Skeletal muscle tissue (tissue), 4 donors: ENCODE measurements around the gene PER3. TPM values are rescaled to one million over a fixed set of nuclear protein-coding genes. Genes with fewer than 3 reads are reported as not detected.

ENCODE experiments used
- H3K27ac ChIP-seq: one replicate; pipeline ENCODE4 v1.7.0; 2013; ENCODE audit warnings: mild to moderate bottlenecking, low read depth, low read length, inconsistent platforms
- H3K27me3 ChIP-seq, 3 donors: one replicate each; pipeline ENCODE4 v1.7.0; 2013; ENCODE audit warnings: low read length in 3 of 3; ENCODE audit not compliant: control insufficient read depth in 3 of 3, insufficient read depth in 3 of 3
- H3K36me3 ChIP-seq, 3 donors: one replicate each; pipeline ENCODE4 v1.7.0; 2013; ENCODE audit warnings: low read length in 3 of 3; ENCODE audit not compliant: control insufficient read depth in 3 of 3, insufficient read depth in 3 of 3
- H3K4me1 ChIP-seq, 3 donors: one replicate each; pipeline ENCODE4 v1.7.0; 2013; ENCODE audit warnings: low read length in 3 of 3, mild to moderate bottlenecking in 3 of 3; ENCODE audit not compliant: control insufficient read depth in 3 of 3, insufficient read depth in 3 of 3
- H3K4me3 ChIP-seq, 3 donors: one replicate each; pipeline ENCODE4 v1.7.0; 2013; ENCODE audit warnings: low read length in 3 of 3
- H3K9ac ChIP-seq, 3 donors: one replicate each; pipeline ENCODE4 v1.7.0; 2013; ENCODE audit warnings: low read length in 3 of 3, mild to moderate bottlenecking in 3 of 3, moderate library complexity in 2 of 3, low read depth in 1 of 3
- H3K9me3 ChIP-seq, 3 donors: one replicate each; pipeline ENCODE4 v1.7.0; 2013; ENCODE audit warnings: low read length in 3 of 3; ENCODE audit not compliant: control insufficient read depth in 3 of 3
- total RNA-seq: library from RNA; depleted of rRNA; stranded (reverse); fragments of >200 nt; gene quantifications from one replicate; pipeline ENCODE4 v1.2.3, GENCODE V29; 2014
- donor health status: Osteomylitis.

Gene PER3
- total RNA-seq, 1 donor from 2014 or later, result 11.5 TPM

DNA sequence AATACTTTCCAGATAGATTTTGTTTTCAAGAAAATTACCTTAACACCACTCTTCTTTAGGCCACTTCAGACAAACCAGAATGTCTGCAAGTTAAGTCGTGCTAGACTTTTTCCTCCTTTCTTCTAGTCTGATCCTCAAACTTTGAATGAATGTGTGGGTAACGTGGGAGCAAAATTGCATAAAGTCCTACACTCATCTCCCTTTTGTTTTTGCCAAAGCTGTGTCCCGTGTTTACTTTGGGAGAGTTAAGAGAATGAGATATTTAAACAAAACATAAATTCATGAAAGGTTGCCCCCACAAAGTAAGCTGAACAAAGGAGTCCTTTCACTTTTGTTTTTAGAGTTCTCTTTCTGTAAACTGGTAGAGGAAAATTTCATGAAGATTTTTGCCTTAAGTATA, 29.9 kb upstream of the PER3 start:
- no peaks in the 10 kb centered on the region for H3K36me3 ChIP-seq

DNA sequence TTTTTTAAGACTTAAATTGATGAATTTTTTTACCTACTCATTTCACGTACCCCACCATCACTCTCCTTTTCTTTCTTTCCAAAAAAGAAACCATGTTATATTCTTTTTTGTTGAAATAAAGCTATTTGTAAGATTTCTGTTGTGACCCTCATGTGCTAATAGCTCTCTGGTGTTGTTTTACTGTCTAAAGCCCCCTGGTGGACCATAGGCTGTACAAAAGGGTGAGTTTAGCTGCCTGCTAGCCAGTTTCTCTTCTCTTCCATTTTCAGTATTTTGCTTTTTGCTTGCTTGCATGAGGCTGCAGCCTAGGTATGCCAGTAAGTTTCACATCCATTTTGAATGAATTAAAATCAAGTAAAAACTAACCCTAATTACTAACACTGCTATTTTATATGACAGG, 28.6 kb upstream of the PER3 start:
- H3K36me3 ChIP-seq, result no peaks in the 10 kb centered on the region
- H3K9ac ChIP-seq, result no peak overlapping the region
- no peak overlapping the region for H3K4me3 ChIP-seq
- H3K27ac ChIP-seq, result no peak overlapping the region
- H3K4me1 ChIP-seq, result peaks cover 3 to 5% (median 3%) of the 10 kb centered on the region in 3 donors
- H3K27me3 ChIP-seq, result no peaks in the 10 kb centered on the region
- no peaks in the 10 kb centered on the region for H3K9me3 ChIP-seq

More for the DNA sequence above, 29.9 kb upstream of the PER3 start:
- no peak overlapping the region for H3K4me3 ChIP-seq
- no peak overlapping the region for H3K27ac ChIP-seq
- no peaks in the 10 kb centered on the region for H3K27me3 ChIP-seq
- H3K4me1 ChIP-seq, result peaks cover 3 to 5% (median 3%) of the 10 kb centered on the region in 3 donors
- H3K9ac ChIP-seq, result no peak overlapping the region
- H3K9me3 ChIP-seq, result no peaks in the 10 kb centered on the region

DNA sequence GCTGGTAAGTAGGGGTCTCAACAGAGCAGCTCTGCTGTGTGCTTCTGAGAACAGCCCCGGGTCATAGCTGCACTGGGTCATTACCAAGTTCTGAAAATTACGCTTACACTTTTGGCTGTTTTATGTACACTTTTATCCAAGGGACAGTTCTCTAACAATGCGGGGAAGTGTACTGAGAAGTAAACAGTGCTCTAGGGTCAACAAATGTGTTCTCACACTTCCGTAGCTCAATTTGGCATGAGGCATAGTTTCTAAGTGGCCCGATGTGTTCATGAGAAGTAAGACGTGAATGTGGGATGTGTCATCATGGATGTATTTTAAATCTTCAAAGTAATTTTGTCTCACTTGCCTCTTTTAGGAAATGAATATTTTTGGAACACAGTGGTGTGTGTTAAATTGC, 23.8 kb upstream of the PER3 start:
- Histone ChIP-seq H3K4me3 (no peak overlapping the region), H3K27ac (no peak overlapping the region), H3K9me3 (no peaks in the 10 kb centered on the region), H3K36me3 (no peaks in the 10 kb centered on the region), H3K4me1 (no peaks in the 10 kb centered on the region), H3K9ac (no peak overlapping the region), H3K27me3 (no peaks in the 10 kb centered on the region)

DNA sequence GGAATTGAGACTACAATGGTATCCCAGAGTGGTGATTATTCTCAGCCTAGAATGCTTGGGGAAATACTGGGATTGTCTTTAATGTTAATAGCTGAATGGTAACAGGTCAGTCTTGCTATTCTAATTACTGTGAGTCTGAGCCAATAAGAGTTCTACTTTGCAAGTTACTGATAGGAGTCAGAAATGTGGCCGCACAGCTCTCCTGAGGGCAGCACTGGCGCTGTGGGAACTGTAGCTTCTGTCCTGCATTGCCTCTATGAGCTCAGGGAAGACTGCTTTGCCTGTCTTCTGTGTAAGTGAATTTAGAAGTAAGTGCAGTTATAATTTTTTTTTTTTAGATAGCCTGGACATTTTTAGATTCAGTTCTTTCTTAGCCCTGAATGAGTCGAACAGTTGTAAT, 23.0 kb upstream of the PER3 start:
- Histone ChIP-seq H3K36me3 (no peaks in the 10 kb centered on the region), H3K4me1 (no peaks in the 10 kb centered on the region), H3K4me3 (no peak overlapping the region), H3K27ac (no peak overlapping the region), H3K27me3 (no peaks in the 10 kb centered on the region), H3K9ac (no peak overlapping the region), H3K9me3 (no peaks in the 10 kb centered on the region)

DNA sequence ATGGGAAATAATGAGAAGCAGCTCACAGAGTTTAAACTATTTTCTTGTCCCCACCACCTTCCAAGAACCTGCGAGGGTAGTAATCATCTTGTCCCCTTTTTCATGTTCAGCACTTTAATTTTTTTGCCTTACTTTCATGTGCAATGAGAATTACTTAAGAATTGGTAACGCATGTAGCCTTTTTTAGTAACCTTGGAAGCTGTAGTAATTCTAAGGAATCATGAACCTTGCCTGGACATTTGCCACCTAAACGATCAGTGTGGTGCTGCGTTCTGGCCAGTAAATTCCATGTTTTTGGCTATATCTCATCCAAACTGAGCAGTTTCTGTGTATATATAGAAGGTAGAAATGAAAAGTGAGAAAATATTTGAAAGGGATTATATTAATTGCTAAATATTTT, 16.9 kb upstream of the PER3 start:
- H3K36me3 ChIP-seq, result peaks cover 0 to 2% (median 0%) of the 10 kb centered on the region in 3 donors
- no peaks in the 10 kb centered on the region for H3K9me3 ChIP-seq
- no peak overlapping the region for H3K27ac ChIP-seq
- peaks cover 5 to 16% (median 7%) of the 10 kb centered on the region in 3 donors for H3K4me1 ChIP-seq
- H3K9ac ChIP-seq, result no peak overlapping the region
- H3K4me3 ChIP-seq, result no peak overlapping the region
- H3K27me3 ChIP-seq, result no peaks in the 10 kb centered on the region

DNA sequence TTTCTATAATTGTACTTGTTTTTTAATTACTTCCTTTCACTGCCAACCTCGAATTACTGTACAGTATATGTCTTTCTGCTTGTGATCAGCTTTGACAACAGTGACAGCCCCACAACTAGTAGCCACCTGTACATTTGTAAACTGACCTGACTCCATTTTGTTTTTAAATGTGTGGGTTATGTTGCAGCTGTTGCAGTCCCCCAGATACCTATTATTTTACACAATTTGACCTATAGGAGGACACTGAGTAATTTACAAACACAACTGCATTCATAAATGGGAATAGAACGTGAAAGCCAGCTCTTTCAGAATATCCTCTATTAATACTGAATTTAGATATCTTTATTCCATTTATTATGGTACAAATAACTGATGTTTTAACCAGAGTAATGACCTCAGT, 15.5 kb upstream of the PER3 start:
- Histone ChIP-seq H3K9me3 (no peaks in the 10 kb centered on the region), H3K4me1 (peaks cover 7 to 23% (median 9%) of the 10 kb centered on the region in 3 donors), H3K9ac (no peak overlapping the region), H3K27ac (no peak overlapping the region), H3K27me3 (no peaks in the 10 kb centered on the region), H3K36me3 (peaks cover 0 to 4% (median 4%) of the 10 kb centered on the region in 3 donors), H3K4me3 (no peak overlapping the region)

DNA sequence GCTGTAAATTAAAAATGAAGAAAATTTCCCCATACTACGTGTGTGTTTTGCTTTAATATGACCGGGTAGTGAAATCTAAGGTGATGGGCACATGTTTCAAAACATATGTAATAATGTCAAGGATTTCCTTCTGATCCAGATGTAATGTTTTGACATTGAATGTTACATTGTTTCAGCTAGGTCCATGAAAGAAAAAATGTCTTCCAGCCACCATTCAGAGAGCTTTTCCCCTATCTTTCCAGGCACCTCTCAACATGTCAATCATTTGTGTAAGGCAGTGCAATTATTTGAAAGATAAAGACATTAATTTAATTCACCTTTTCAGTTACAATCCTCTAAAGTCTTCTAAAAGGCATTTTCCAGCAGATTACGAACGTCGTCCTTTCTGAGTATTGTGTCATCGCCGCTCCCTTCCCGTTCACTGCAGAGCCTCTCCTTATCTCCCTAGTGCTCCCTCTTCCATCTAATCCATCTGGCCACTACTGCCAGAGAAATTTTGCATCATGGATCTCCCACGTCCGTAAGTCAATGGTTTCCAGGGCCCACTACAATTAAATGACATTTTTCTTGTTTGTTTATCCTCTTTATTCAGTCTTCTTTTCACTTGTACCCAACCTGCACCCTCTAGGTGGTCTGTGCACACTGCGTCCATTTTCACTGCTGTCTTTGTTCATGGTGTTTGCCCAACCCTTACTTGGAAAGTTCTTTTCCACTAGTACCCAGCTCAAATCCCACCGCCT, 14.2 kb upstream of the PER3 start:
- Histone ChIP-seq H3K4me3 (peak overlapping the region in 1 of 3 donors; percentile 98), H3K9me3 (no peaks in the 10 kb centered on the region), H3K27me3 (no peaks in the 10 kb centered on the region), H3K4me1 (peaks cover 7 to 23% (median 9%) of the 10 kb centered on the region in 3 donors), H3K36me3 (peaks cover 0 to 9% (median 4%) of the 10 kb centered on the region in 3 donors), H3K9ac (no peak overlapping the region), H3K27ac (peak overlapping the region; percentile 95)

DNA sequence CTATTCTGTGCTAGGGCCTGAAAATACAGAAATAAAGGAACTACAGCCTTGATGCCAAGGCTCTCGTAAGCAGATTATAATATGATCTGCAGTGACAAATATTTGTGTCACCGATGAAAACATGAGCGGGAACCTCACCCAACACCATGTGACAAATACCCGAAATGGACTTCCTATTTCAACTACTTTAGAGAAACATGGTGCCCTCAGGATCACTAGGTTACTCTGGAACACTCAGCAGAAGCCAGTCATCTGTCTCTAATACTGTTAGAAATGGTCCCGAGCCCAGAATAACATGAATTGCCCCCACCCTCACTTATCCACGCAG, 13.5 kb upstream of the PER3 start:
- no peaks in the 10 kb centered on the region for H3K9me3 ChIP-seq
- H3K27ac ChIP-seq, result peak overlapping the region; percentile 95
- no peaks in the 10 kb centered on the region for H3K27me3 ChIP-seq
- peaks cover 7 to 23% (median 9%) of the 10 kb centered on the region in 3 donors for H3K4me1 ChIP-seq
- H3K4me3 ChIP-seq, result peak overlapping the region; percentile 84 to 98 (median 94)
- H3K9ac ChIP-seq, result peak overlapping the region; percentile 85 to 87 (median 85)
- peaks cover 0 to 11% (median 4%) of the 10 kb centered on the region in 3 donors for H3K36me3 ChIP-seq

DNA sequence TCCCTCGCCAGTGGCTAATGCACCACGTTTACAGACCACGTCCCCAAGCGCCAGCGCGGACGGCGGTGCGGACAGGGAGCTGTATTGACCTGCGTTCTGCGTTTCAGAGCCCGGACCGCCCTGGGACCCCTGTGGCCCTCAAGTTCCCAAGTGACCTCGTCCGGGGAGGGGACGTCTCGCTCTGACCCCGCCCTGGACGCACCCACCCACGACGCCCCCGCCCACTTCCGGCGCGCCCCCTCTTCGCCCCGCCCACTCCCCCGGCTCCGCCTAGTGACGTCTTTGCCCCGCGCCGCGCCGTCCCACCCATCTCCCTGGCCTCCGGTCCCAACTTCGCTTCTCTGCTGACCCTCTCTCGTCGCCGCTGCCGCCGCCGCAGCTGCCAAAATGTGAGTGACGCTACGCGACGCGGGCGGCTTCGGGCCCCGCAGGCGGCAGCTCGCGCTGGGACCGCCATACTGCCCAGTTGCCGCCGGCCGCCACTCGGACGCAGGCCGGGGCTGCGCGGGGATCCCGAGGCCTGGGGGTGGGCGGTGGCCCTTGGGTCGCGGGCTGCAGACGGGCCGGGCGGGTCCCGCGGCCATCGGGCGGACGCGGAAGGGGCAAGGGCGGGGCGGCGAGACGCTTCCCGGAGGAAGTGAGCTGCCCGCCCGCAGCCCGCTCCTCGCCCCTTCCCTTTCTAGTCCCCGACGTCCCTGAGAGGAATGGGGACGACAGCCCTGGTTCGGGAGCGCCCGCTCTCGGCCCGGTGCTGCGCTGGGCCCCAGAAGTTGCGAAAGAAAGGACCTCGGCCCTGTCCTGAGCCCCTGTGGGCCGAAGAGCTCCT, 12.9 kb upstream of the PER3 start, which contains the start of gene VAMP3:
TSS of gene VAMP3 (plus strand) at position 300 of the 826 bp plus-strand sequence. CDS start at position 388, 88 bp downstream.
- Histone ChIP-seq H3K27ac (peak within 1 kb of the TSS; percentile 95), H3K9me3 (no peaks in the 10 kb centered on the region), H3K4me3 (peak within 1 kb of the TSS; percentile 84 to 98 (median 94)), H3K36me3 (peaks cover 0 to 11% (median 4%) of the 10 kb centered on the region in 3 donors), H3K27me3 (no peaks in the 10 kb centered on the region), H3K9ac (peak within 1 kb of the TSS; percentile 87 to 90 (median 89)), H3K4me1 (peaks cover 7 to 23% (median 9%) of the 10 kb centered on the region in 3 donors)
